COLO668 (cell line): Measurements from ENCODE around the gene GTF2F1.
"Not testable (repeated sequence)": the region's sequence is repeated elsewhere in the genome, so short reads cannot be mapped to it uniquely, and the experiment has no call there.

ENCODE experiments used
- DNase-seq: peaks from one replicate; lab custom pipeline; 2025; ENCODE audit not compliant: unreplicated experiment; lab: John Stamatoyannopoulos, UW

Gene GTF2F1

DNA sequence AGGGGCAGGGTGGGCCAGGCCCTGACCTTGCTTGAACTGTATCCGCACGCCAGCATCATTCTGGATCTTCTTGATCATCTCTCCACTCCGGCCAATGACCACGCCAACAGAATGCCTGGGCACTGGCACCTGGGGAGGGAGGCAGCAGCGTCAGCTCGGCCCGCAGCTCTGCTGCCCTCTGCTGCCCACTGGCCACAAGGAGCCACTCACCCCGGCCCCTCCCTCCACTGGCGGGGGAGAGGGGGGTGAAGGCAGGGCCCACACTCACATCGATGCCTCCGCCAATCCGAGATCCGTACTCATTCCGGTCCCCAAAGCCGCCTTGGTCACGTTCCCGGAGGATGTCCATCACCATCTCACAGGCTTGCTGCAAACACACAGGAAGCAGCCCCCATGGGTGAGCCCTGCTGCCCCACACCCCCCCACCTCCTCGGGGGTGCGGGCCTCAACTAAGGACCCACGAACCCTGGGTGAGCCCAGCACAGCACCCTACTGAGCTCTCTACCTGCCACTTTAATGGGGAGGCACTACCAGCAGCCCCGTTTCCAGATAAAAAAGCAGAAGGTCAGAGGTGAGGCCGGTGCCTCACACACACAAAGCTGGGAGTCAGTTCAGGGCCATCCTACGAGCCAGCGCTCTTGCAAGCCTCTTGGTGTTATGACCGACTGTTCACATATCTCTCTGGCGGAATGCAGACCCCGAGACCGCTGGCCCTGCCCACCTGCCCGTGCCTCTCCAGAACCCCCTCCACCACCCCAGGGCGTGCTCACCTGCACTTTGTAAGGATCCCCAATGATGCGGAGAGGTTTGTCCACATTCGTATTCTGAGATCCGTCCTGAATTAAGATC is 25.0 kb upstream of the GTF2F1 start:
- no peak for DNase-seq

DNA sequence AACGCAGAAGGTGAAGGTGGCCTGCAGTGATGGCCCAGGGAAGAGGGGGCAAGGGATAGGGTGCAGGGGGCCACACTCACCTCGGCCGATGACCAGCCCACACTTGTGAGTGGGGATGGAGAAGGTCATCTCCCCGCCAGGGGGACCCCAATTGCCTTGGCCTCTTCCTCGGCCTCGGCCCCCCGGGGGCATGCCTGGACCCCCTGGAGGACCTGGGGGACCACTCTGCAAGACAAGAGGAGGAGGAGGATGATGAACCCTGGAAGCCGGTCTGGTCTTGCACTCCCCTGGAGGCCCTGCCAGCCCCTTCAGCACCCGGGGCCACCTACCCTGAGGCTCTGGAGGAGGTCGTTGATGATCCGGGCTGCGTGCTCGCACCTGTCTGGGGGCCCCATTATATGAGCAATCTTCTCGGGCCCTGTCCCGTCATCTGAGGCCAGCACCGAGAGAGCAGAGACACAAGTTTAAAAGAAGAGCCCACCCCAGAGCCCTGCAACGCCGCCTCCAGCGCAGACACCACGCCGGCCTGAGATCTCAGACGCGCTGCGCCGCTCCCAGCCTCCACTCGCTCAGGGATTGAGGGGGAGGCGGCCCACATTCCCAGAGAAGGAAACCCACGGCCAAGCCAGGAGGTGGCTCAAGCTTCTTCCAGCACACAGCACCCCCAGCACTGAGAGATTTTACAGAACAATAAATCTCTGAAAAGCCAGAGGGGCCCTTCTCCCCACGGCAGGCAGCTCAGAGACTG is 23.9 kb upstream of the GTF2F1 start:
- DNase-seq: no peak

GRCh38 chr19:6415591-6416190 is 22.7 kb upstream of the GTF2F1 start:
- DNase-seq: no peak

GRCh38 chr19:6414793-6415590 is 22.0 kb upstream of the GTF2F1 start:
- no peak for DNase-seq

DNA sequence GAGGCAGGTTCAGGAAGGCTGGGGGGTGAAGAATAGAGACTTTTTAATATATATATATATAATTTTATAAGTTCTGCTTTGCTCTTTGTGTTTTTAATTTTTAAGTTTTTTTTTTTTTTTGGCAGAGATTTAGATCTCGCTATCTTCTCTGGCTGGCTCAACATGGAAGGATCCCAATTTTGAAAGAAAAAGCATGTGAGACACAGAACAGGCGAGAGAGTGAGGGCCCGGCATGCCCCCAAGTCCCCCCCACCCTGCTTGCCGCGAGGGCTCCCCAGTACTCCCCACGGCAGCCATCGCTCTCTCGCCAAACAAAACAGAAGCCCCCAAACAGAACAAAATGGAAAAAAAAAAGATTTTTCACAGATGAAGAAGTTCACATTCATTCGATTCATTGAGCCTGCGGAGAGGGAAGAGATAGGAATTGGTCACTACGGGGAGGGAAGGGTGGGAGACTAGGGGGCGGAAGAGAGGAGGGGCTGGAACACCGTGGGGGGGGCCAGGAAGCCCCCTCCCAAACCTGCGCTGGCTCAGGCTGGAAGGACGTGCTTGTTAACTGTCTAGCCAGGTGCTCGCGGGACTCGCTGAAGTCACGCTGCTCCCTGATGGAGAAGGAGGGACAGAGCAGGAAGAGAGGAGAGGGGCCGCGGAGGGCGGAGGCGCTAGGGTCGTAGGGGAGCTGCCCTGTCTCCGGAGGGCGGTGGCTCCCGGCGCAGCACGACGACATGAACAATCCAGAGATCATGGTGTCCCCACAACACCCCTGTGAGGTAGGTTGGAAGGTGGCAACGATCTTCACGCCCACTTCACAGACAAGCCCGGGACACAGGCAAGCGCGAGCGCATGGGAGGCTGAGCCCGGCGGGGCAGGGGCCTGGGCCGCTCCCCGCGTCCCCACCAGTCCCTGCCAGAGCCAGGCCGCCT is 21.0 kb upstream of the GTF2F1 start:
- DNase-seq: no peak

DNA sequence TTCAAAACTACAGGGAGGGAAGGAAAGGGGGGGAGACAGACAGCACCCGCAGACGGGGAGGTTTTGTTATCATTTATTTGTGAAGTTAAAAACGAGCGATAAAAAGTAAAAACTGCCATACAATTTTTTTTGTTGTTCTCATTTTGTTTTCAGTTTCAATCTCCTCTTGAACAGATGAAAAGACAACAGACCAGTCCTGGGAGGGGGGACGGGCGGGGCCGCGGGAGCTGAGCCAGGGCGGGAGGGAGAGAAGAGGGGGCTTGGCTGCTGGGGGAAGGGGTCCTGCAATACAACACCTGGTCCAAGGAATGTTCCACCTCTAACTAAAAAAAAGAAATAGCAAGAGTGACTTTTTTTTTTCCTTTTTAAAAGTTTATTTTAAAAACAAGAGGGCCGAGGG is 20.3 kb upstream of the GTF2F1 start:
- DNase-seq: no peak

DNA sequence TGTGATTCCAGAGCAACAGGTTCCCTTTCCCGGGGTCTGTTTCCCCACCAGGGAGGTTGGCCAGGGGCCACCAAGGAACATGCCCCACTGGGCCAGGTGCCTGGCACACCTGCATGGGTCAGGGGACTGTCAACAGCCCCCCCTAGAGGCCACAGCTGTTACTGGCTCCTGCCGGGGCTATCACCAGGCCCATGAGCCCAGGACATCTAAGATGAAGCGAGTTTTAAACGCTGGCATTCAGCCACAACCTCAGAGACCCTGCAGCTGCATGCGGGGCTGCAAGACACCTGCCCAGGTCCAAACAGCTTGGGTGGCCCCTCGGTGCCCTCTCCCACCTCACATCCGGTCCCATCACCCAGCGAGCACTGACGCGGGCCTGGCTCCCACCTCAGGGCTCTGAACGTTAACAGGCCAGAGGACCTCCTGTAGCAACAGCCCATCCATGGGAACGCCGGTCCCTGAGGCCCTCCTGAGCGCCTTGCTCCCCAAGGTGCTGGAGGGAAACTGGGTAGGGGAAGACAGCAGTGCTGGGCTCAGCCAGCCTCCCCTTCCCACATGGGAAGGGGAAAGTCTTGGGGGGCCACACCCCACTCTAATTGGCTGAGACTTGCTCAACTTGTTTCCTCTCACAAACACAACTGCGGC is 19.6 kb upstream of the GTF2F1 start:
- DNase-seq: peak; percentile 59

GRCh38 chr19:6412061-6412446 is 19.1 kb upstream of the GTF2F1 start:
- DNase-seq: no peak

- no peak for DNase-seq
Measured at GRCh38 chr19:6409346-6409745, 16.4 kb upstream of the GTF2F1 start.

DNA sequence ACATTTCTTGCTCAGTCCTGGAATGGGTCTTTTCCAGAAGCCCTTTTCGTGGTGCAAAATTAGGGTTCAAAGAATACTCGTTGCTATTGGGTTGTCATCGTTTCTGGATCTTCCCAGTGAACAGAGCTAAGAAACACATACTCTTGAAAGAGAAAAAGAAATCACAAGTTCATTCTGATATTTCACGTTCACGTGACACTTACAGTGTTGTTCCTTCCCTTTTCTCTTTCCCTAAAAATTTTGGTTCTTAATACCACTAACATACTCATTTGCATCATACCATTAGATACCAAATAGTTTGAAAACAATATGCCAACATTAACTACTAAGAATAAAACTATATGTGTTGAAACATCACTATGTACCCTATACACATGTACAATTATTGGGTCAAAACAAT is 13.4 kb upstream of the GTF2F1 start:
- DNase-seq: no peak

DNA sequence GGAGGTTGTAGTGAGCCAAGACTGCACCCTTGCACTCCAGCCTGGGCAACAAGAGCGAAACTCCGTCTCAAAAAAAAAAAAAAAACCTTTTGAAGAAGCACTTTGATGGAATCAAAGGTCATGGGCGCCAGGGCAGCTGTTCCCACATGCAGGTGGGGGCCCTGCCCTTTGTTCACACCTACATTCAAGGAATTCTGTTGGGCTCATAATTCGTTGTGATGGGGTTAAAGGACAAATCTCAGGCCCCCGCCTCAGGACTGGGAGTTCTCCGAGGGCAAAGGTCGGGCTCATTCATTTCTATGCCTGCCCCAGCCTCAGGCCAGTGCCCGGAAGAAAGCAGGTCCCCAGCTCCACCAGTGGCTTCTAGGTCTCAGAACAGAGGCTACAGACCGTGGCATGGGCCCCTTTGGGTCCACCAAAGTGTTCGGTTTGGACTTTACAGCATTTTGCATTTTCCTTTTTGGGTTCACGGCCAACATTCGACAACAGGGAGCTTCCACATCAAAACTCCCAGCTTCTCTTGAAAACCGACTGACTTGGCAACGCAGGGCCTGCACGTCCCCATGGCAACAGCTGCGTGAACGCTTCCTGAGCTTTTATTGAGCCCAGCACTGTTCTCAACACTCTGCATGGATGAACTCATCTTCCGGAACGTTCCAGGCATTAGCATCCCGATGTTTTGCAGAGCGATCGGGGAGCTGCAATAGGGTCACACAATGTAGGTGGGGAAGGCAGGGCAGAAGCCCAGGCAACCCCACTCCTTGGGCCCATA is 10.1 kb upstream of the GTF2F1 start:
- DNase-seq: peak; percentile 16

DNA sequence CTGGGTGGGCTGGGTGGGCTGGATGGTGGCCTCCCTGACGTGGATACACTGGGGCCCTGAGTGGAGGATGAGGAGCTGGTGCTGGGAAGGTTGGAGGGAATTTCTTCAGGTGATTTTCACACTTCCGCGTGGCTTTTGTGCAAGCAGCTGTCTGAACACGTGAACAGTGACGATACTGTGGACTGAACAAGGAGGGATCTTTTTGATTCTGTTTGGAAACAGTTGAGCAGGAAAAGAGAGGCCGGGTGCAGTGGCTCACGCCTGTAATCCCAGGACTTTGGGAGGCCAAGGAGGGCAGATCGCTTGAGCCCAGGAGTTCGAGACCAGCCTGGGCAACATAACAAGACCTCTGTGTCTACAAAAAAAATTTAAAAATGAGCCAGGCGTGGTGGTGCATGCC is 9.1 kb upstream of the GTF2F1 start:
- no peak for DNase-seq

GRCh38 chr19:6400062-6400944 is 7.3 kb upstream of the GTF2F1 start:
- DNase-seq: not testable (repeated sequence)

DNA sequence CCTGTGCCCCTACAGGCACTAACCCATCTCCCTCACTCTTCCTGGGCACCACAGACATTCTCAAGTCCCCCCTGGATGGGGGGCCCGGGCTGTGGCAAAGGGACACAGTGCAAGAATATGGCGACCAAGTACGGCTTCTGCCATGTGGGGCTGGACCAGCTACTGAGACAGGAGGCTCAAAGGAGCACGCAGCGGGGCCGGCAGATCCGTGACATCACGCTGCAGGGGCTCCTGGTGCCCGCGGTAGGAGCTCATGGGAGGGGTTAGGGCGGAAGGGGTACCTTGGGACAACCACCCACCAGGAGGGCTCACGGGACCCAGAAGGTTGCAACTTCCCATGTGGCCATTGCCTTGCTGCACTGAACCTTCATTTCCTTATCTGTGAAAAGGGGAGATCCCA is 3.3 kb upstream of the GTF2F1 start:
- no peak for DNase-seq

DNA sequence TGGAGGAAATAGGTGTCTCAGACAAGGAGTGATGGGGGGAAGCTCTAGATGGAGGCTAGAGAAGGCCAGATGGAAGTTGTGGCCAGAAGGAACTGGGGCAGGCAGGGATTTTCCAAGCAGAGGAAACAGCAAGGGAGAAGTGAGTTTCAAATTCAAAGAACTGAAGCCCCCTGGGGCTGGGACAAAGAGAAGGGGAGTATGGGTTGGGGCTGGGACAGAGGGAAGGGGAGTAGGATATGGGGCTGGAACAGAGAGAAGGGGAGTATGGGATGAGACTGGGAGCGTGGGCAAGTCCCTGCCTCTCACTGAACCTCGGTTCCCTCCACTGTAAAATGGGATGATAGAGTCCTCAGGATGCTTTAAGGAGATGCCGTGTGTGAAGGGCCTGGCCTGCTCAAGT is 1.9 kb upstream of the GTF2F1 start:
- no peak for DNase-seq

GRCh38 chr19:6393983-6394412 is 1.0 kb upstream of the GTF2F1 start:
- DNase-seq: no peak

GRCh38 chr19:6392221-6393073 is 517 bp downstream of the GTF2F1 start:
- DNase-seq: no peak
